Keratinocyte (primary cell): ENCODE measurements around the gene TTC39B. TPM values are rescaled to one million over a fixed set of nuclear protein-coding genes. Genes with fewer than 3 reads are reported as not detected.

Experiments used
- DNase-seq: peaks from one replicate; pipeline ENCODE4 v3.0.0-alpha.2; 2011; ENCODE audit warnings: low read depth, missing footprints, low spot score
- FAIRE-seq: peaks from 2 replicates; lab custom pipeline; 2011; peaks lifted over from hg19 to GRCh38; lab: Jason Lieb, UNC
- H2AFZ ChIP-seq: 2 replicates; pipeline ENCODE4 v1.6.0; 2012; ENCODE audit warnings: low read length, control low read depth, inconsistent platforms; ENCODE audit not compliant: control insufficient read depth
- H3K27ac ChIP-seq: 2 replicates; pipeline ENCODE4 v1.5.1; 2011; ENCODE audit warnings: low read length; ENCODE audit not compliant: control insufficient read depth, insufficient read depth
- H3K27me3 ChIP-seq: 3 replicates; pipeline ENCODE4 v1.6.0; 2011; ENCODE audit warnings: low read length; ENCODE audit not compliant: control insufficient read depth, insufficient read depth; ENCODE audit errors: extremely low read depth
- H3K36me3 ChIP-seq, 2 experiments: 2 replicates in 1 of 2; 3 replicates in 1 of 2; pipeline ENCODE4 v1.5.1; 2011; ENCODE audit warnings: low read length in 2 of 2, mild to moderate bottlenecking in 1 of 2; ENCODE audit not compliant: control insufficient read depth in 2 of 2, insufficient read depth in 2 of 2; ENCODE audit errors: extremely low read depth in 1 of 2
- H3K4me1 ChIP-seq: 3 replicates; pipeline ENCODE4 v1.5.1; 2011; ENCODE audit warnings: low read length; ENCODE audit not compliant: control insufficient read depth, insufficient read depth; ENCODE audit errors: extremely low read depth
- H3K4me2 ChIP-seq: 3 replicates; pipeline ENCODE4 v1.6.0; 2011; ENCODE audit warnings: low read depth, low read length; ENCODE audit not compliant: control insufficient read depth, insufficient read depth; ENCODE audit errors: extremely low read depth
- H3K4me3 ChIP-seq, 3 experiments: fragments of 200-600 bp in 1 of 3; sonication (generic) in 1 of 3; 2 replicates in 2 of 3; 3 replicates in 1 of 3; pipeline ENCODE4 v1.5.1; 2011 to 2016; ENCODE audit warnings: low read length in 3 of 3, mild to moderate bottlenecking in 3 of 3, control low read depth in 2 of 3, inconsistent platforms in 1 of 3, low read depth in 1 of 3, mixed read lengths in 1 of 3, mixed run types in 1 of 3, moderate library complexity in 1 of 3; ENCODE audit not compliant: control insufficient read depth in 2 of 3, insufficient read depth in 2 of 3; ENCODE audit errors: extremely low read depth in 1 of 3
- H3K79me2 ChIP-seq: 2 replicates; pipeline ENCODE4 v1.6.0; 2012; ENCODE audit warnings: low read length; ENCODE audit not compliant: control insufficient read depth, insufficient read depth
- H3K9ac ChIP-seq: 3 replicates; pipeline ENCODE4 v1.6.0; 2011; ENCODE audit warnings: low read length; ENCODE audit not compliant: control insufficient read depth, insufficient read depth; ENCODE audit errors: extremely low read depth
- H3K9me1 ChIP-seq: 3 replicates; pipeline ENCODE4 v1.6.0; 2011; ENCODE audit warnings: low read length; ENCODE audit not compliant: control insufficient read depth, insufficient read depth; ENCODE audit errors: extremely low read depth
- H3K9me3 ChIP-seq: 2 replicates; pipeline ENCODE4 v1.5.1; 2012; ENCODE audit warnings: low read depth, low read length; ENCODE audit not compliant: control insufficient read depth
- H4K20me1 ChIP-seq: 3 replicates; pipeline ENCODE4 v1.6.0; 2011; ENCODE audit warnings: low read length; ENCODE audit not compliant: control insufficient read depth, insufficient read depth; ENCODE audit errors: extremely low read depth
- CTCF ChIP-seq, 3 experiments: IDR thresholded peaks in 1 of 3; conservative IDR thresholded peaks in 1 of 3; optimal IDR thresholded peaks in 1 of 3; 2 replicates in 2 of 3; 3 replicates in 1 of 3; pipeline versions ENCODE3 to v1.5.1; 2011; ENCODE audit warnings: low read length in 3 of 3, mild to moderate bottlenecking in 3 of 3, moderate library complexity in 2 of 3, control low read depth in 1 of 3, inconsistent platforms in 1 of 3; ENCODE audit not compliant: insufficient read depth in 2 of 3; ENCODE audit errors: extremely low read depth in 1 of 3
- EZH2 ChIP-seq: IDR thresholded peaks from one replicate; pipeline ENCODE4 v1.6.1; 2012; ENCODE audit warnings: inconsistent platforms, mild to moderate bottlenecking, low read length, moderate library complexity
- dilution Hi-C: fragments of 300-500 bp; cut with MboI; formaldehyde crosslinking; loops from one replicate; pipeline ENCODE4 v1.7.0; 2020; ENCODE audit warnings: low sequenced_read_pairs; ENCODE audit not compliant: extremely low pct_ligation_motif_present
- polyA plus RNA-seq, 5 experiments: library from polyadenylated mRNA; depleted of rRNA in 3 of 5; stranded (reverse) in 3 of 5; stranded (forward) in 1 of 5; unstranded in 1 of 5; fragments of >200 nt; gene quantifications; 1 replicate in 1 of 5; 2 replicates in 3 of 5; 3 replicates in 1 of 5; pipeline versions ENCODE4 v1.2.1 to v1.2.3, GENCODE V29; 2011 to 2012; ENCODE audit warnings: missing spikeins in 2 of 5, low read depth in 1 of 5, low replicate concordance in 1 of 5

Gene TTC39B
- polyA plus RNA-seq, 1 donor (not counting 4 experiments of a cell fraction or from before 2014, with no cell fraction given), result 9.7 TPM

DNA sequence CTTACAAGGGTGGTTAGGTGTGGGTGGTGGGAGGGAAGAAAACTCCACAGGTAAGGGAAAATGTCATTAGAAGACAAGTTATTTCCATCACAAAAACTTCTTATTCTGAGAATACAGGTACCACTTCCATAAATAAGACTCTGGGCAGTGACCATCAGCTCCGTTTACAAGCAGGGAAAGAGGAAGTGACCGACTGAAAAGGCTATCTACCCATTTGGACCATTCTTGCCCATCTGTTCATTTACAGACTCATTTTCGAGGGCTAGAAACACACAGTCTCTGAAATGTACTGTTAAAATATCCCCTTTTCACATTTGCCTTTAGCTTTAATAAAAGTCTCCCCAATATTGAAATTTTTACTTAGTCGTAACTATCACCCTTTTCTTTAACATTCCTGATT is 79.5 kb downstream of the TTC39B start:
- no peaks in the 10 kb centered on the region for H4K20me1 ChIP-seq
- no peak overlapping the region for H3K4me2 ChIP-seq
- no peaks in the 10 kb centered on the region for H3K4me1 ChIP-seq
- no peak overlapping the region for H3K9ac ChIP-seq
- DNase-seq (no peak), FAIRE-seq (no peak)
- no peaks in the 10 kb centered on the region for H3K79me2 ChIP-seq
- H3K9me1 ChIP-seq, result no peaks in the 10 kb centered on the region
- dilution Hi-C loops, result no loop called here
- no peaks in the 10 kb centered on the region for H3K27me3 ChIP-seq
- TF ChIP-seq CTCF (optimal IDR thresholded peaks at IDR 0.05 in 1 of 3, IDR thresholded peaks at IDR 0.05 in 1 of 3, conservative IDR thresholded peaks at IDR 0.05 in 1 of 3; ENCODE audit: extremely low read depth in 1 of 3, insufficient read depth in 2 of 3, low read length in 3 of 3) (no peak), EZH2 (no peak)
- peaks cover 0 to 1% of the 10 kb centered on the region in 2 experiments for H3K36me3 ChIP-seq
- H3K27ac ChIP-seq, result no peak overlapping the region
- H3K4me3 ChIP-seq, result no peak overlapping the region
- H3K9me3 ChIP-seq, result no peaks in the 10 kb centered on the region
- no peak overlapping the region for H2AFZ ChIP-seq

- Histone ChIP-seq H3K4me2 (no peak overlapping the region), H4K20me1 (no peaks in the 10 kb centered on the region), H2AFZ (no peak overlapping the region), H3K9me1 (no peaks in the 10 kb centered on the region), H3K27me3 (no peaks in the 10 kb centered on the region), H3K79me2 (no peaks in the 10 kb centered on the region), H3K9ac (no peak overlapping the region), H3K27ac (no peak overlapping the region), H3K4me3 (no peak overlapping the region), H3K9me3 (no peaks in the 10 kb centered on the region), H3K4me1 (no peaks in the 10 kb centered on the region), H3K36me3 (peaks cover 0 to 1% of the 10 kb centered on the region in 2 experiments)
- DNase-seq (no peak), FAIRE-seq (no peak)
- dilution Hi-C loops, result no loop called here
- no peak for TF ChIP-seq EZH2
- TF ChIP-seq CTCF (optimal IDR thresholded peaks at IDR 0.05 in 1 of 3, IDR thresholded peaks at IDR 0.05 in 1 of 3, conservative IDR thresholded peaks at IDR 0.05 in 1 of 3; ENCODE audit: extremely low read depth in 1 of 3, insufficient read depth in 2 of 3, low read length in 3 of 3), result no peak
These were observed 81.4 kb downstream of the TTC39B start for GRCh38 chr9:15225564-15226126.
